Hepatocyte (in vitro differentiated cells): ENCODE measurements around the gene TRIM44. TPM values are rescaled to one million over a fixed set of nuclear protein-coding genes. Genes with fewer than 3 reads are reported as not detected.
A peak's percentile ranks its signal among the peaks of the same experiment; 100 is the strongest.

Source experiments
- DNase-seq: peaks from one replicate; pipeline ENCODE4 v3.0.0-alpha.2; 2016; ENCODE audit warnings: low spot score
- H2AFZ ChIP-seq: fragments of 200-600 bp; sonication (generic); 2 replicates; pipeline ENCODE4 v1.6.0; 2016; ENCODE audit warnings: antibody characterized with exemption, mild to moderate bottlenecking
- H3K27ac ChIP-seq: fragments of 200-600 bp; sonication (generic); 2 replicates; pipeline ENCODE4 v1.5.1; 2016; ENCODE audit warnings: mild to moderate bottlenecking
- H3K27me3 ChIP-seq: fragments of 200-600 bp; sonication (generic); 2 replicates; pipeline ENCODE4 v1.6.1; 2016
- H3K36me3 ChIP-seq: fragments of 200-600 bp; sonication (generic); replicated peaks from 2 replicates; pipeline ENCODE4 v1.5.1; 2016; ENCODE audit warnings: low read depth; ENCODE audit not compliant: insufficient read depth
- H3K4me1 ChIP-seq: fragments of 200-600 bp; sonication (generic); 2 replicates; pipeline ENCODE4 v1.5.1; 2016; ENCODE audit warnings: mild to moderate bottlenecking, moderate library complexity; ENCODE audit not compliant: insufficient read depth
- H3K4me2 ChIP-seq: fragments of 200-600 bp; sonication (generic); 2 replicates; pipeline ENCODE4 v1.6.0; 2016
- H3K4me3 ChIP-seq: fragments of 200-600 bp; sonication (generic); 2 replicates; pipeline ENCODE4 v1.5.1; 2016; ENCODE audit warnings: mild to moderate bottlenecking
- H3K79me2 ChIP-seq: fragments of 200-600 bp; sonication (generic); 2 replicates; pipeline ENCODE4 v1.6.0; 2017; ENCODE audit warnings: mild to moderate bottlenecking
- H3K9me2 ChIP-seq: fragments of 200-600 bp; sonication (generic); replicated peaks from 2 replicates; pipeline ENCODE4 v1.6.0; 2017; ENCODE audit warnings: mild to moderate bottlenecking; ENCODE audit not compliant: insufficient read depth
- H3K9me3 ChIP-seq: fragments of 200-600 bp; sonication (generic); 2 replicates; pipeline ENCODE4 v1.5.1; 2016; ENCODE audit warnings: low read depth, mild to moderate bottlenecking
- H4K20me1 ChIP-seq: fragments of 200-600 bp; sonication (generic); 2 replicates; pipeline ENCODE4 v1.6.0; 2016; ENCODE audit warnings: mild to moderate bottlenecking; ENCODE audit not compliant: insufficient read depth, poor library complexity, severe bottlenecking
- CTCF ChIP-seq: fragments of 200-600 bp; sonication (generic); IDR thresholded peaks from 2 replicates; pipeline ENCODE4 v1.5.1; 2016; ENCODE audit warnings: antibody characterized with exemption, mild to moderate bottlenecking; ENCODE audit not compliant: poor library complexity
- EZH2 ChIP-seq: fragments of 200-600 bp; sonication (generic); IDR thresholded peaks from 2 replicates; pipeline ENCODE4 v1.6.1; 2016; ENCODE audit warnings: antibody characterized with exemption, mild to moderate bottlenecking, borderline replicate concordance
- EZH2phosphoT487 ChIP-seq: fragments of 200-600 bp; sonication (generic); IDR thresholded peaks from one replicate; pipeline ENCODE4 v1.6.1; 2018; ENCODE audit warnings: antibody characterized with exemption, mild to moderate bottlenecking, low read depth, moderate library complexity; ENCODE audit not compliant: unreplicated experiment, severe bottlenecking
- WGBS: methylation state at CpG from one replicate; pipeline ENCODE4 v1.1.6; 2016; ENCODE audit warnings: low lambda C conversion rate; ENCODE audit errors: missing lambda C conversion rate; 5-methylcytosine and 5-hydroxymethylcytosine counted together
- polyA plus RNA-seq: library from polyadenylated mRNA; unstranded; fragments of >200 nt; fragmentation: Nextera tagmentation; extraction: Ambion mirVana; gene quantifications from 2 replicates; pipeline ENCODE4 v1.2.1, GENCODE V29; 2016
- total RNA-seq: library from RNA; depleted of rRNA; stranded (reverse); fragments of >200 nt; gene quantifications from 2 replicates; pipeline ENCODE4 v1.2.3, GENCODE V29; 2014

TRIM44 gene
- total and polyA plus RNA-seq, 2 experiments from 2014 or later, result 20.8 to 43.2 TPM

- TF ChIP-seq EZH2 (no peak), CTCF (no peak), EZH2phosphoT487 (no peak)
- H3K4me2 ChIP-seq, result no peak overlapping the region
- 83% methylated on average over 4 of the region's 4 CpGs for WGBS
- no peak overlapping the region for H2AFZ ChIP-seq
- DNase-seq, result no peak
- H3K79me2 ChIP-seq, result no peaks in the 10 kb centered on the region
- no peak overlapping the region for H3K4me3 ChIP-seq
- no peak overlapping the region for H3K27ac ChIP-seq
- no peaks in the 10 kb centered on the region for H4K20me1 ChIP-seq
- no peaks in the 10 kb centered on the region for H3K36me3 ChIP-seq
- H3K27me3 ChIP-seq, result no peaks in the 10 kb centered on the region
- no peaks in the 10 kb centered on the region for H3K4me1 ChIP-seq
- no peaks in the 10 kb centered on the region for H3K9me2 ChIP-seq
- no peaks in the 10 kb centered on the region for H3K9me3 ChIP-seq
These were observed 6.7 kb upstream of the TRIM44 start for GRCh38 chr11:35655856-35656255.

- H3K4me1 ChIP-seq, result peaks cover 3% of the 10 kb centered on the region
- no peak overlapping the region for H3K27ac ChIP-seq
- H3K9me2 ChIP-seq, result no peaks in the 10 kb centered on the region
- H3K4me3 ChIP-seq, result no peak overlapping the region
- no peaks in the 10 kb centered on the region for H4K20me1 ChIP-seq
- H3K79me2 ChIP-seq, result peaks cover 3% of the 10 kb centered on the region
- DNase-seq, result no peak
- H3K36me3 ChIP-seq, result no peaks in the 10 kb centered on the region
- TF ChIP-seq EZH2 (no peak), EZH2phosphoT487 (no peak), CTCF (no peak)
- WGBS, result 74% methylated on average over 3 of the region's 3 CpGs
- no peak overlapping the region for H3K4me2 ChIP-seq
- H3K9me3 ChIP-seq, result no peaks in the 10 kb centered on the region
- no peaks in the 10 kb centered on the region for H3K27me3 ChIP-seq
- H2AFZ ChIP-seq, result no peak overlapping the region
These were observed 4.3 kb upstream of the TRIM44 start for GRCh38 chr11:35658020-35658948.

GRCh38 chr11:35661534-35661933 lies 1.0 kb upstream of the TRIM44 start:
- Histone ChIP-seq H3K27ac (no peak overlapping the region), H3K4me3 (no peak overlapping the region), H4K20me1 (no peaks in the 10 kb centered on the region), H2AFZ (peak overlapping the region; percentile 94), H3K27me3 (no peaks in the 10 kb centered on the region), H3K79me2 (peaks cover 36% of the 10 kb centered on the region), H3K4me2 (peak overlapping the region; percentile 89), H3K4me1 (peaks cover 13% of the 10 kb centered on the region), H3K9me3 (no peaks in the 10 kb centered on the region), H3K9me2 (no peaks in the 10 kb centered on the region), H3K36me3 (no peaks in the 10 kb centered on the region)
- WGBS, result 71% methylated on average over 5 of the region's 5 CpGs
- DNase-seq, result no peak
- TF ChIP-seq EZH2phosphoT487 (no peak), EZH2 (no peak), CTCF (no peak)
